OCI-LY1 (cell line): ENCODE measurements around the gene PCDHGA9.

Experiments used
- H2AFZ ChIP-seq: fragments of 200-600 bp; sonication (generic), shearing (Covaris generic); 2 replicates; pipeline ENCODE4 v1.6.0; 2014; ENCODE audit warnings: antibody characterized with exemption, mild to moderate bottlenecking, low read length
- H3F3A ChIP-seq: fragments of 200-600 bp; sonication (generic), shearing (Covaris generic); 2 replicates; pipeline ENCODE4 v1.6.0; 2014; ENCODE audit warnings: mild to moderate bottlenecking, antibody characterized with exemption, low read length, moderate library complexity; ENCODE audit not compliant: insufficient read depth
- H3K27ac ChIP-seq: fragments of 200-600 bp; sonication (generic); 2 replicates; pipeline ENCODE4 v1.5.1; 2014; ENCODE audit warnings: low read length, mixed run types, mild to moderate bottlenecking, low read depth; ENCODE audit not compliant: poor library complexity, severe bottlenecking
- H3K27me3 ChIP-seq: fragments of 200-600 bp; sonication (generic); 2 replicates; pipeline ENCODE4 v1.6.0; 2014; ENCODE audit warnings: antibody characterized with exemption, mild to moderate bottlenecking, low read length, moderate library complexity; ENCODE audit not compliant: insufficient read depth
- H3K36me3 ChIP-seq: fragments of 200-600 bp; sonication (generic); 2 replicates; pipeline ENCODE4 v1.6.1; 2014; ENCODE audit warnings: mild to moderate bottlenecking, antibody characterized with exemption, low read length, moderate library complexity, mixed read lengths; ENCODE audit not compliant: insufficient read depth
- H3K4me1 ChIP-seq: fragments of 200-600 bp; sonication (generic); 2 replicates; pipeline ENCODE4 v1.5.1; 2014; ENCODE audit warnings: mild to moderate bottlenecking, low read length, moderate library complexity; ENCODE audit not compliant: insufficient read depth, severe bottlenecking
- H3K4me2 ChIP-seq: fragments of 200-600 bp; sonication (generic), shearing (Covaris generic); 2 replicates; pipeline ENCODE4 v1.6.1; 2014; ENCODE audit warnings: low read length
- H3K4me3 ChIP-seq: fragments of 200-600 bp; sonication (generic); 2 replicates; pipeline ENCODE4 v1.5.1; 2014; ENCODE audit warnings: low read length, low read depth, mild to moderate bottlenecking, mixed read lengths; ENCODE audit not compliant: poor library complexity, severe bottlenecking
- H3K79me2 ChIP-seq: fragments of 200-600 bp; shearing (Covaris generic); 2 replicates; pipeline ENCODE4 v1.6.1; 2016; ENCODE audit warnings: mixed run types, low read length, mixed read lengths; ENCODE audit not compliant: insufficient read depth
- H3K9ac ChIP-seq: fragments of 200-600 bp; sonication (generic), shearing (Covaris generic); 2 replicates; pipeline ENCODE4 v1.6.1; 2014; ENCODE audit warnings: mild to moderate bottlenecking, low read length, mixed read lengths
- H3K9me2 ChIP-seq: fragments of 200-600 bp; sonication (generic), shearing (Covaris generic); 2 replicates; pipeline ENCODE4 v1.6.1; 2014; ENCODE audit warnings: low read depth, mild to moderate bottlenecking, low read length, mixed read lengths
- H3K9me3 ChIP-seq: fragments of 200-600 bp; shearing (Covaris generic); 2 replicates; pipeline ENCODE4 v1.6.1; 2014; ENCODE audit warnings: low read length, mixed read lengths
- H4K20me1 ChIP-seq: fragments of 200-600 bp; sonication (generic), shearing (Covaris generic); 2 replicates; pipeline ENCODE4 v1.6.0; 2016; ENCODE audit warnings: mild to moderate bottlenecking, low read length; ENCODE audit not compliant: insufficient read depth
- CTCF ChIP-seq: fragments of 200-600 bp; sonication (generic), shearing (Covaris generic); IDR thresholded peaks from 2 replicates; pipeline ENCODE4 v1.5.1; 2017; ENCODE audit warnings: mild to moderate bottlenecking, antibody characterized with exemption, low read length, moderate library complexity, mixed read lengths
- EZH2 ChIP-seq: fragments of 200-600 bp; sonication (generic), shearing (Covaris generic); IDR thresholded peaks from 2 replicates; pipeline ENCODE4 v1.8.0; 2017; ENCODE audit warnings: borderline replicate concordance, mixed run types, mild to moderate bottlenecking, antibody characterized with exemption, low read length, moderate library complexity, mixed read lengths

The PCDHGA9 gene

GRCh38 chr5:141419074-141419880 is 16.7 kb downstream of the PCDHGA9 start:
- no peaks in the 10 kb centered on the region for H3F3A ChIP-seq
- no peak overlapping the region for H3K9ac ChIP-seq
- no peak overlapping the region for H3K4me3 ChIP-seq
- H3K9me3 ChIP-seq, result peaks cover 26% of the 10 kb centered on the region
- no peaks in the 10 kb centered on the region for H3K4me1 ChIP-seq
- H3K9me2 ChIP-seq, result no peaks in the 10 kb centered on the region
- H2AFZ ChIP-seq, result no peak overlapping the region
- no peaks in the 10 kb centered on the region for H3K27me3 ChIP-seq
- no peak for TF ChIP-seq EZH2
- no peak for TF ChIP-seq CTCF
- no peaks in the 10 kb centered on the region for H3K36me3 ChIP-seq
- H3K4me2 ChIP-seq, result no peak overlapping the region
- H3K79me2 ChIP-seq, result no peaks in the 10 kb centered on the region
- no peak overlapping the region for H3K27ac ChIP-seq
- H4K20me1 ChIP-seq, result no peaks in the 10 kb centered on the region

GRCh38 chr5:141420855-141421488 is 18.4 kb downstream of the PCDHGA9 start, which contains the start of gene PCDHGA11:
PCDHGA11 (plus strand) TSS chr5:141421051; CDS start chr5:141421228, 177 bp downstream.
- Histone ChIP-seq H3K4me3 (no peak within 1 kb of the TSS), H3K27ac (no peak within 1 kb of the TSS), H3K9ac (no peak within 1 kb of the TSS), H3K9me2 (no peaks in the 10 kb centered on the region), H3K27me3 (no peaks in the 10 kb centered on the region), H2AFZ (no peak within 1 kb of the TSS), H4K20me1 (no peaks in the 10 kb centered on the region), H3K36me3 (no peaks in the 10 kb centered on the region), H3K4me2 (no peak within 1 kb of the TSS), H3K9me3 (peaks cover 23% of the 10 kb centered on the region), H3K79me2 (no peaks in the 10 kb centered on the region), H3K4me1 (no peaks in the 10 kb centered on the region), H3F3A (no peaks in the 10 kb centered on the region)
- no peak for TF ChIP-seq CTCF
- TF ChIP-seq EZH2, result no peak

GRCh38 chr5:141421489-141421855 is 18.9 kb downstream of the PCDHGA9 start:
- Histone ChIP-seq H3K36me3 (no peaks in the 10 kb centered on the region), H3K27me3 (no peaks in the 10 kb centered on the region), H3K27ac (no peak overlapping the region), H2AFZ (no peak overlapping the region), H4K20me1 (no peaks in the 10 kb centered on the region), H3K9ac (no peak overlapping the region), H3K4me1 (no peaks in the 10 kb centered on the region), H3K9me2 (no peaks in the 10 kb centered on the region), H3K9me3 (peaks cover 23% of the 10 kb centered on the region), H3K4me2 (no peak overlapping the region), H3K79me2 (no peaks in the 10 kb centered on the region), H3F3A (no peaks in the 10 kb centered on the region), H3K4me3 (no peak overlapping the region)
- no peak for TF ChIP-seq EZH2
- no peak for TF ChIP-seq CTCF
